GM18499 (cell line): ENCODE measurements around the gene ALG3.

Experiments used
- ATAC-seq: cut with Tn5 transposase; IDR thresholded peaks from one replicate; pipeline ENCODE4 v1.9.1; 2021; ENCODE audit warnings: moderate number of reproducible peaks; ENCODE audit not compliant: insufficient read depth, unreplicated experiment

ALG3 gene

GRCh38 chr3:184236636-184237035 is 12.1 kb downstream of the ALG3 start:
- no peak for ATAC-seq

GRCh38 chr3:184236033-184236410 is 12.7 kb downstream of the ALG3 start:
- no peak for ATAC-seq

DNA sequence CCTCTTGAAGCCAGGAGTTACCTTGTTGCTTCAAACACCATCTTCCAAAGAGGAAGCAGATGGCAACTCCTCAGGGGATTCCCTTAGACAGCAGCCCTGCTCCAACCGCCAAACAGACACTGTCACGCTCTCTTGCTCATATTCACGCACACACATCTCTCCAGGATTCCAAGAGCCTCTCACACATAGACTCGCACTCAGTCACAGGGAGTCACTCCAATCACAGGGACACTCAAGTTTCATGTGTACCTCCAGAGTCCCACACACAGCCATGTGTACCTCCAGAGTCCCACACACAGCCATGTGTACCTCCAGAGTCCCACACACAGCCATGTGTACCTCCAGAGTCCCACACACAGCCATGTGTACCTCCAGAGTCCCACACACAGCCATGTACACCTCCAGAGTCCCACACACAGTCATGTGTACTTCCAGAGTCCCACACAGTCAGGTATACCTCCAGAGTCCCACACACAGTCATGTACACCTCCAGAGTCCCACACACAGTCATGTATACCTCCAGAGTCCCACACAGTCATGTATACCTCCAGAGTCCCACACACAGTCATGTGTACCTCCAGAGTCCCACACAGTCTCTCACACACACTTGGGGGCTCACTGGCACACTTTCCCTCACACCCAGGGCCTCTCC is 13.3 kb downstream of the ALG3 start:
- ATAC-seq = no peak

DNA sequence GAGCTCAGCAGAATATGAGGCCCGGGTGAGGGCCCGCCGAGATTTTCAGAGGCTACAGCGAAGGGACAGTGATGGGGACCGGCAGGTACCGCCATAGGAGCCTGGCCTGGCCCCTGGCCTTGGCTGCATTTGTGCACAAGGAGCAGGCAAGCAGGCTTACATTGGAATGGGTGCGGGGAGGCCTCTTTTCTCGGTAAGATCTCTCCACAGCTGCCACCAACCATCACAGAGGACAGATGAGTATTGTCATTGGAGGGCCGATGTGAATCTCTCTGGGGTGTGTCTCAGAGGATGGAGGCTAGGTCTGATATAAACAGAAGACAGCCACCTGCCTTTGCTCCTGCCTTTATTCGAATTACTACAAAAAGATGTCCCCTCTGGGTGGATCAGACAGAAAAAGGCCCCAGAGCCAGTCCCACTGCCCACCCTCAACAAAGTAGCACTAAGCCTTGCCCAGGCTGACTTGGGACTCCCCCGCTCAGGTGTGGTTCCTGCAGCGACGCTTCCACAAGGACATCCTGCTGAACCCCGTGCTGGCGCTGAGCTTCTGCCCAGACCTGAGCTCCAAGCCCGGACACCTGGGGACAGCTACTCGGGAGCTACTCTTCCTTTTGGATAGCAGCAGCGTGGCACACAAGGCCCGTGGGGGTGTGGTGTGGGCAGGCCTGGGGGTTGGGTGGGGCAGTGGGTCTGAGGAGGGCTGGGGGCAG is 13.9 kb downstream of the ALG3 start:
- ATAC-seq = no peak

- ATAC-seq = no peak
These were observed 14.5 kb downstream of the ALG3 start for GRCh38 chr3:184234224-184234623.

GRCh38 chr3:184233127-184233843 is 15.5 kb downstream of the ALG3 start:
- ATAC-seq = no peak

GRCh38 chr3:184231671-184232070 is 17.1 kb downstream of the ALG3 start:
- ATAC-seq = no peak

- ATAC-seq = no peak
These were observed 17.9 kb downstream of the ALG3 start for GRCh38 chr3:184230603-184231528.

- ATAC-seq = no peak
These were observed 18.6 kb downstream of the ALG3 start for GRCh38 chr3:184230081-184230602.

GRCh38 chr3:184229394-184230080 is 19.2 kb downstream of the ALG3 start, which contains the start of gene VWA5B2:
TSS of gene VWA5B2 (plus strand) at chr3:184229585. CDS start at chr3:184230529, 944 bp downstream.
- no peak for ATAC-seq

DNA sequence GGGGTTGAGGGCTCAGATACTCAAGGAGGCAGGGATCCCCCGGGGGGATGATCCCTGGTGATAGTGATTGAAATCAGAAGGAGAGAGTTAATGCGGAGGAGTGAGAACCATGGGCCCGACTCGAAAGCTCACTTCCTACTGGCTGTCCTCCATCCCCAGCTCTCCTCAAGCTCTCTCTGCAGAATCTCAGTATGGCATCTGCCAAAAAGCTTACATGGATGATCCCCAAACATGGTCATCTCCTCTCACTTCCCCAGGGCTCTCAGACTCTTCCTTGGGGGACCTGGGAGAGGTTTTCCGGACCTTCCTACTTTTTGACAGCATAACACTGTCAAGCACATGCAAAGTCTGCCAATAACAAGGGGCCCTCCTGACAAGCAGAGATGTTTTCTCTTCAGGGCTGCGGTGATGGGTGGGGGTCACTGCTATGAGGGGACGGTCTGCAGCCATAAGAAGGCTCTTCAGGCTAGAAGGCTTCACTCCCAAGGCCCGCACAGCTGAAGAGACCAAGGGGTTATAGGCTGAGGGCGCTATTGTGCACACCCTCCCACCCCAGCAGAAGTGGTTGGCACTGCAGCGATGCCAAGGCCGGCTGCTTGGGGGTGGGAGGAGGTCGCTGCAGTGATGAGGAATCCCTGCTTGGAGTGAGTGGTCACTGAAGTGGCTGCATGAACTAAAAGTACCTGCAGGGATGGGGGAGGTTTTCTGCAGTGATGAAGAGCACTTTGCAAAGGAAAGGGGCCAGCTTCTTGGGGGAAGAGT is 20.2 kb downstream of the ALG3 start:
- ATAC-seq = no peak

DNA sequence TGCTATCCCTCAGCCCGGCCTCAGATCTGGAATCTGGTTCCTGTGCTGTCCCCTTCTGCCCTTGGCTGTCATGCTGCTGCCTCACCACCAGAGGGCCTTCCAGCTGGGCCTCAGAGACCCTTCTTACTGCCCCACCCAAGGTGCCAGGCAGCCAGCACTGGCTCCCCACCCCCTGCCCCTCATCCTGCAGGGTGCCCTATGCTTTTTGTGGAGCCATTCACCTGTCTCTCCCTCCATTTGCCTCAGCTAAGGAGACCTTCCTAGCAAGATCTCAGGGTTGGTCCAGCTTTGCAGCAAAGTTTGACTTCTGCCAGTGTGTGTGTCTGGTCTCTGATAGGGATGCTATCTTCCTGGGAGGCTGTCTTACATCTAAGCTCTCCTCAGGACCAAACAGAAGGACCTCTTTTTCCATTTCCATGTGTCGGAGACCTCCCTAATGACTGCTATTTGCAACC is 21.3 kb downstream of the ALG3 start:
- ATAC-seq = no peak

- ATAC-seq = no peak
These were observed 24.8 kb downstream of the ALG3 start for GRCh38 chr3:184223946-184224345.

DNA sequence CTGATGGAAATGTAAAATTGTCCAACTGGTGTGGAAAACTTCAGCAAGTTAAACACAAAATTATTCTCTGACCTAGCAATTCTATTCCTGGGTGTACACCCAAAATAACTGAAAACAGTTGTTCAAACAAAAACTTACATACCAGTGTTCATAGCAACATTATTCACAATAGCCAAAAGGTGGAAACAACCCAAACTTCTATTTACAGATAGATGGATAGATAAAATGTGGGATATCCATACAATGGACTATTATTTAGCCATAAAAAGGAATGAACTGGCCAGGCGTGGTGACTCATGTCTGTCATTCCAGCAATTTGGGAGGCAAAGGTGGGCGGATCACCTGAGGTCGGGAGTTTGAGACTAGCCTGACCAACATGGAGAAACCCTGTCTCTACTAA is 26.2 kb downstream of the ALG3 start:
- no peak for ATAC-seq

GRCh38 chr3:184218814-184219213 is 29.9 kb downstream of the ALG3 start:
- ATAC-seq = no peak

- ATAC-seq = no peak
These were observed 37.0 kb downstream of the ALG3 start for GRCh38 chr3:184211718-184212117.

DNA sequence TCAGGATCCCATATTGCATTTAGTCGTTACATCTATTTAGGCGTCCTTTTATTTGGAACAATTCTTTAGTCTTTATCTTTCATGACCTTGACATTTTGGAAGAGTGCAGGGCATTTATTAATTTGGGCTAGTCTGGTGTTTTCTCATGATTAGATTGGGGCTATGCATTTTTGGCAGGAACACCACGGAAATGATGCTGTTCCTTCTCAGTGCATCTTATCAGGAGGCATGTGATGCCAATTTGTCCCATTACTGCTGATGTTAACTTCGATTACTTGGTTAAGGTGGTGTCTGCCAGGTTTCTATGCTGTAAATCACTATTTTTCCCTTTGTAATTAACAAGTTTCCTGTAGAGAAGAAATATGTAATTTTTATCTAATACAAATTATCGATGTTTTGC is 37.5 kb downstream of the ALG3 start:
- ATAC-seq = no peak

DNA sequence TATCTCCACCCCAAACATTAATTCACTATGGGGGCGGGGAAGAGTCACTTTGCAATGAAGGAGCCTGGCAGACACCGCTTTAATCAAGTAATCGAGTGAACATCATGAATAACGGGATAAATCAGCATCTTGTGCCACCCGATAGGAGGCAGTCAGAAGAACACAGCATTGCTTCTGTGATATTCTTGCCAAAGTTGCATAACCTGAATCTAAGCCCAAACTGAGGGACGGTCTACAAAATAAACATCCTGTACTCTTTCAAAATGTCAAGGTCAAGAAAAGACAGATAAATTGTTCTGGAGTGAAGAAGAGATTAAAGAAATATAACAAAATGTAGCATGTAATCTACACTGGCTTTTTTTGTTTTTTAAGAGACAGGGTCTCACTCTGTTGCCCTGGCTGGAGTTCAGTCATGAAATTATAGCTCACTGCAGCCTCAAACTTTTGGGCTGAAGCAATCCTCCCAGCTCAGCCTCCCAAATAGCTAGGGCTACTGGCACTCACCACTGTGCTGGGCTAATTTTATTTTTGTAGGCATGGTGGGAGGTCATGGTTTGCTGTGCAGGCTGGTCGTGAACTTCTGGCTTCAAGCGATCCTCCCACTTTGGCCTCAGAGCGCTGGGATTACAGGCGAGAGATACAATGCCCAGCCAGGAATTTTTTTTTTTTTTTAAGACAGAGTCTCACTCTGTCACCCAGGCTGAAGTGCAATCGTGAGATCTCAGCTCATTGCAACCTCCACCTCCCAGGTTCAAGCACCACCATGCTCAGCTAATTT is 39.4 kb downstream of the ALG3 start:
- ATAC-seq = no peak
